NCI-H146 (cell line): ENCODE results near the gene CEACAM7.
"Not testable (repeated sequence)": the region's sequence is repeated elsewhere in the genome, so short reads cannot be mapped to it uniquely, and the experiment has no call there.

Source experiments
- DNase-seq: peaks from one replicate; lab custom pipeline; 2025; lab: John Stamatoyannopoulos, UW

The CEACAM7 gene

DNA sequence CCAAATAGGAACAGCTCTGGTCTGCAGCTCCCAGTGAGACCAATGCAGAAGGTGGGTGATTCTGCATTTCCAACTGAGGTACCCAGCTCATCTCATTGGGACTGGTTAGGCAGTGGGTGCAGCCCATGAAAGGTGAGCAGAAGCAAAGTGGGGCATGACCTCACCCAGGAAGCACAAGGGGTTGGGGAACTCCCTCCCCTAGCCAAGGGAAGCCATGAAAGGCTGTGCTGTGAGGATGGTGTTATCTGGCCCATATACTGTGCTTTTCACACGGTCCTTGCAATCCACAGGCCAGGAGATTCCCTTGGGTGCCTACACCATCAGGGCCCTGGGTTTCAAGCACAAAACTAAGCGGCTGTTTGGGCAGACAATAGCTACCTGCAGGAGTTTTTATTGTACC is 31.3 kb downstream of the CEACAM7 start:
- not testable (repeated sequence) for DNase-seq

DNA sequence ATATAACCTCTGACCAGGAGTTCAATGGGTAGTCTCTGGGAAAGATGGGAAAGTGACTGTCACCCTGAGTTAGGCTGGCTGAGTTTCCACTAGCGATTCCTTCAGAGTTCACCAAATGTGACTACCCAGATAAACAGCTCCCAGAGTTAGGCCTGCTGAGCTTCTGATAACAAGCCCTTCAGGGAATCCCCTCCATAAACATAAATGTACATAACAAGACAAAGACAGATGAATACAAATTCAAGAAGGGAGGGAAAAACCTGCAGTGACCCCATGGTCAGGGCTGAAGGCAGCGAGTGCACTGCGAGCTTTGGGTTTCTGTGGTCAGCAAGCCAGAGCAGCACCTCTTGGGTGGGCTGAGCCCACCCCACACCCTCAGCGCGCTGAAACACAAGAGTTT is 35.8 kb downstream of the CEACAM7 start:
- DNase-seq: no peak

- DNase-seq: no peak
Observed at GRCh38 chr19:41649827-41650226, 38.2 kb downstream of the CEACAM7 start.

- DNase-seq: no peak
Observed at GRCh38 chr19:41646589-41647204, 41.4 kb downstream of the CEACAM7 start.

- peak; percentile 42 for DNase-seq
Observed at GRCh38 chr19:41641879-41642485, 46.1 kb downstream of the CEACAM7 start.

DNA sequence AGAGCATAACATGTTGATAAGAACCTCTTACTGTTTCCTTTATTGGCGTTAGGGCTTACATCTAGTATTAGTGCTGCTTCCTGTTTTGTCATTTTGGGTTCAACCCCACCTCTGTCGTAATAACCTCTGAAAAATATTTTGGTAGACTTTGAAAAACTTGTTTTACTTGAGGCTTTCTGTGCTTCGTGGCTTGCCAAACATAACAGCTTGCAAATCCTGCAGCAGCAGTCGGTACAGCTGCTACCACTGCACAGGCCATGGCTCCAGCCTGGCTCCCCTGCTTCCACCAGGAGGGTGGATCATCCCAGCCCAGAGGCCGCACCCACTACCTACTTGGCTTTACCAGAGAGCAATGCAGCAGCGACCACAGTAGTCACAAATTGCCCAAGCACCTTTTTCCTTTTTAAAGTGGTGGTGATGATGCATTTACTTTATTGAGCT is 49.4 kb downstream of the CEACAM7 start:
- no peak for DNase-seq

DNA sequence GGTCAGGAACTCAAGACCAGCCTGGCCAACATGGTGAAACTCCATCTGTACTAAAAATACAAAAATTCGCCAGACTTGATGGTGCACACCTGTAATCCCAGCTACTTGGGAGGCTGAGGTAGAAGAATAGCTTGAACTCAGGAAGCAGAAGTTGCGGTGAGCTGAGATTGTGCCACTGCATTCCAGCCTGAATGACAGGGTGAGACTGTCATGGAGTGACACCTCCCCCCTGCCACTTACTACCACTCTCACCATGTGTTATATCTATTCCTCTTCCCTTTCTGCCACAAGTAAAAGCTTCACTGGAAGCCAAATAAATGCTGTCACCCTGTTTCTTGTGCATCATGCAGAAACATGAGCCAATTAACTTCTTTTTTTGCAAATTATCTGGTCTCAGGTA is 50.6 kb downstream of the CEACAM7 start:
- no peak for DNase-seq

GRCh38 chr19:41627966-41628675 is 59.9 kb downstream of the CEACAM7 start:
- no peak for DNase-seq

DNA sequence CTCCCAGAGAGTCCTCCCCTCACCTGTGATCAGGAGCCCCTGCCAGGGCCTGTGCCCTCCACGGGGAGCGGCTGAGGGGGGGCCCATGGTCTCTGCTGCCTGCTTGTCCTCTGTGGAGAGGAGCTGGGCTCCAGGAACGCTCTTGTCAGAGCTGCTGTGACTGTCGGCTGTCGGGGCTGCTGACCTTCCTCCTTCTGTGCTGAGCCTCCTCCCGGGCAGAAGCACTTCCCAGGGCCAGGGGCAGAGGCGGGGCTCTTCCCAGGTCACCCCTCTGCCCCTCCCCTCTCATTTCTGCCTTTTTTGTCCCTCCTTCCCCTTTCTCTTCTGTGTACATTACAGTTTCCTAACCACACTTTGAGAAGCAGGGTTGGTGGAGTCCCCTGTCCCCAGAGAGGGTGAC is 61.2 kb downstream of the CEACAM7 start, which contains the start of gene CEACAM4:
Gene CEACAM4, minus strand, starts transcription at position 198 of the 400 bp plus-strand sequence. Its CDS starts 111 bp downstream, at position 87.
- no peak for DNase-seq

DNA sequence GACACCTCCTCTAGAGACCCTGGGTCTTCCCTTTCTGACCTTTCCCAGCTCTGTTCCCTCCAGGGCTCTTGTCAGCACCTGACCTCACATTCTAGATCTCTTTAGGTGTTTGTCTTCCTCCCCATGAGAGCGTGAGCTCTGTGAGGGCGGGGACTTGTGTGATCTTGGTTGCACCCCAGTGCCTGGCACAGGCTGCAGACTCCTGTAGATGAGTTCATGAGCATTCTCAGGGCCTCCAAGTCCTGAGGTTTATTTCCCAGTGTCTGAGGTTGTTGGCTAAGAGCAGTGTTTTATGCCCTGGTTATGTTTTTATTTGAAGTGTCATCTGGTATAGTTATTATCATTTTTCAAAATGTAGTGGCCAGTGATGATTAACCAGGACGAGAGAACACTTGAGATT is 61.8 kb downstream of the CEACAM7 start:
- no peak for DNase-seq

DNA sequence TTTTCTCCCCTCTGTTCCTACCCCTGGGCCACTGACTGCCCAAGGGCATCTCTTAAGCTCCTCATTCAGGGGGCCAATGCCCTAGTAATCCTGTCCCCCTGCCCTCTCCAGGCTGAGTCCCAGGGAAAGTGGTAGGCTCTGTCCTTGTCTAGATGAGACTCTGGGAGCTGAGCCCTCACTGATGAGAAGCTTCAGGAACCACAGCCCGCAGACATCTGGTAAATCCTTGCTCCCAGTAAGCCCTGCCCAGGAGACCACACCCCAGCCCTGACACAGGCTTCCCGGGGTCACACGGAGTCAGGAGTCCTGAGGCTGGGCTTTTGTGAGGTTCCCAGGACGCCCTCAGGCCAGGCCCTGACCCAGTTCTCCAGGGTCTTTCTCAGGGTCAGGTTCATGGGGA is 63.1 kb downstream of the CEACAM7 start:
- DNase-seq: no peak

GRCh38 chr19:41624515-41624914 is 63.6 kb downstream of the CEACAM7 start:
- DNase-seq: no peak

GRCh38 chr19:41623360-41623759 is 64.7 kb downstream of the CEACAM7 start:
- no peak for DNase-seq
